ENCODE results near the gene TAB3. TPM values are rescaled to one million over a fixed set of nuclear protein-coding genes. Genes with fewer than 3 reads are reported as not detected.

The TAB3 gene
- polyA plus RNA-seq, 2 donors, result 10.9 to 13.2 TPM

Other genes starting within 250 kb of the TAB3 start
- gene GK, start 235.8 kb downstream of the TAB3 start, polyA plus RNA-seq, result 1 to 10 TPM; 3.4 to 6.9 TPM
- not detected for gene FTHL17, start 182.8 kb upstream of the TAB3 start, polyA plus RNA-seq